H7 (cell line): ENCODE measurements around the gene PRMT5. TPM values are rescaled to one million over a fixed set of nuclear protein-coding genes. Genes with fewer than 3 reads are reported as not detected.
"Not testable (repeated sequence)": the region's sequence is repeated elsewhere in the genome, so short reads cannot be mapped to it uniquely, and the experiment has no call there.

Experiments used
- DNase-seq: peaks from one replicate; pipeline ENCODE4 v3.0.0; 2012
- H3K27me3 ChIP-seq: 2 replicates; pipeline ENCODE4 v1.6.0; 2011; ENCODE audit warnings: mild to moderate bottlenecking, low read length; ENCODE audit not compliant: control insufficient read depth, insufficient read depth
- H3K36me3 ChIP-seq: replicated peaks from 2 replicates; pipeline ENCODE4 v1.5.1; 2011; ENCODE audit warnings: low read length; ENCODE audit not compliant: control insufficient read depth, insufficient read depth
- H3K4me3 ChIP-seq: 2 replicates; pipeline ENCODE4 v1.5.1; 2011; ENCODE audit warnings: low read depth, mild to moderate bottlenecking, control low read depth, low read length, moderate library complexity; ENCODE audit not compliant: insufficient read depth
- total RNA-seq: library from RNA; depleted of rRNA; stranded (reverse); fragments of >200 nt; shearing (Covaris generic); gene quantifications from 2 replicates; pipeline ENCODE4 v1.2.3, GENCODE V29; 2014

Gene PRMT5
- total RNA-seq, 1 experiment from 2014 or later, result 114 TPM

DNA sequence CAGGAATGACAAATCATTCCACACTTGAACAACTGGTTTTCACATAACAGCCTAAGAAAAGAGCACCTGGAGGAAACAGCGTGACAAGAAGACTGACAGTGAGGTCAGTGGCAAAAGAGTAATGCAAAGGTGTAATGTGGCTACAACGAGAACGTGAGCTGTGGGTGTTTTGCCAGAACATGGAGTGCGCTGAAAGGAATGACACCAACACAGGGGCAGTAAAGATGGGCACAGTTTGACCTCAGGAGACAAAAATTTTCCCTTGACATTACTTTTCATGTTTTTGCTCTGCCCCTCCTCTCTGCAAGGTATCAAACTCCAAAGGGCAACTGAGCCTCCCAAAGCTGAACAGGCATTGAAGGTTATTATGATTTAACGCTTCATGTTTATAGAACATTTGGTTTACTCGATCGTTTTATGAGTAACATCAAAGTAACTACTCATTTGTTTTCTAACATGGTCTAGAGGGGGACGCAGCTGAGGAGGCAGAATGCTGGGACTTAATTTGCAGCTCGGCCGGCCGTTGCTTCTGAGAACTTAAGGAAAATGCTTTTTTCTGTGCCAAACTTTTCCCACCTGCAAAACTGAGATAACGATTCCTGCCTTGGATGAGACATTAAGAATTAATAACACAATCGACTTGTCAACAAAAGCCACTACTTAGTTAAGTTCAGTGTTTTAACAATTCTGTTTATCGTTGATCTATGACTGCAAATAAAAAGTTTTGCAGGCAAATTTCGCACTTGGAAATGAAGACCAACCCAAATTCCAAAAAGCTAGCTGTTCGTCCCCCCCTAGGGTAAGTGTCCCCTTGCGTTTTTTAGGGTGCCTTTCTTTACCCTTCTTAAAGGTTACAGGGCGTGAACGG, 26.8 kb upstream of the PRMT5 start:
- no peak for DNase-seq
- H3K27me3 ChIP-seq, result no peaks in the 10 kb centered on the region
- H3K4me3 ChIP-seq, result peak overlapping the region; percentile 73
- peaks cover 4% of the 10 kb centered on the region for H3K36me3 ChIP-seq

- H3K27me3 ChIP-seq, result no peaks in the 10 kb centered on the region
These were observed 23.2 kb upstream of the PRMT5 start for GRCh38 chr14:22952418-22952817.

DNA sequence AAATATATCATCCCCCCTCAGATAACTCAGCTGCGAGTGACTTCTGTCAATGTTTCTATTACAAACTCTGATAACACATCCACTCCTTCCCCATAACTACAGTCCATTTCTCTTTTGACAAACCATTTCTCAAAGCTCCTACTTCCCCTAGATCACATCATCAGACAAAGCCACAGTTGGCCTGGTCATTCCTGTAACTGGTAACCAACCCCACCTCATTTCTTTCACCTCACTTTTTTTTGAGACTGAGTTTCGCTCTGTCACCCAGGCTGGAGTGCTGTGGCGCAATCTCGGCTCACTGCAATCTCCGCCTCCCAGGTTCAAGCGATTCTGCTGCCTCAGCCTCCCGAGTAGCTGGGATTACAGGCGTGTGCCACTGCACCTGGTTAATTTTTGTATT, 22.6 kb upstream of the PRMT5 start:
- peaks cover 13% of the 10 kb centered on the region for H3K36me3 ChIP-seq
- DNase-seq, H3K27me3 ChIP-seq, H3K4me3 ChIP-seq: not testable (repeated sequence)

More at GRCh38 chr14:22952418-22952817, 23.2 kb upstream of the PRMT5 start:
- DNase-seq, result no peak
- Histone ChIP-seq H3K4me3 (no peak overlapping the region), H3K36me3 (peaks cover 9% of the 10 kb centered on the region)

GRCh38 chr14:22945642-22946041, 16.5 kb upstream of the PRMT5 start:
- Histone ChIP-seq H3K4me3 (no peak overlapping the region), H3K27me3 (no peaks in the 10 kb centered on the region), H3K36me3 (peaks cover 11% of the 10 kb centered on the region)
- DNase-seq, result no peak

- Histone ChIP-seq H3K27me3 (no peaks in the 10 kb centered on the region), H3K36me3 (no peaks in the 10 kb centered on the region; the same call in 1 of the 2 replicates), H3K4me3 (no peak overlapping the region)
- DNase-seq, result no peak
These were observed 10.5 kb upstream of the PRMT5 start for GRCh38 chr14:22939684-22940083.

- no peak overlapping the region for H3K4me3 ChIP-seq
- no peak for DNase-seq
- H3K27me3 ChIP-seq, result no peaks in the 10 kb centered on the region
- no peaks in the 10 kb centered on the region for H3K36me3 ChIP-seq
These were observed 6.0 kb upstream of the PRMT5 start for GRCh38 chr14:22935156-22935555.

- no peak for DNase-seq
- Histone ChIP-seq H3K36me3 (peaks cover 4% of the 10 kb centered on the region), H3K4me3 (no peak overlapping the region), H3K27me3 (no peaks in the 10 kb centered on the region)
These were observed 3.0 kb upstream of the PRMT5 start for GRCh38 chr14:22932146-22932545.

GRCh38 chr14:22929961-22930364, 787 bp upstream of the PRMT5 start:
- Histone ChIP-seq H3K27me3 (no peaks in the 10 kb centered on the region), H3K4me3 (peak overlapping the region; percentile 77), H3K36me3 (peaks cover 16% of the 10 kb centered on the region)
- no peak for DNase-seq

DNA sequence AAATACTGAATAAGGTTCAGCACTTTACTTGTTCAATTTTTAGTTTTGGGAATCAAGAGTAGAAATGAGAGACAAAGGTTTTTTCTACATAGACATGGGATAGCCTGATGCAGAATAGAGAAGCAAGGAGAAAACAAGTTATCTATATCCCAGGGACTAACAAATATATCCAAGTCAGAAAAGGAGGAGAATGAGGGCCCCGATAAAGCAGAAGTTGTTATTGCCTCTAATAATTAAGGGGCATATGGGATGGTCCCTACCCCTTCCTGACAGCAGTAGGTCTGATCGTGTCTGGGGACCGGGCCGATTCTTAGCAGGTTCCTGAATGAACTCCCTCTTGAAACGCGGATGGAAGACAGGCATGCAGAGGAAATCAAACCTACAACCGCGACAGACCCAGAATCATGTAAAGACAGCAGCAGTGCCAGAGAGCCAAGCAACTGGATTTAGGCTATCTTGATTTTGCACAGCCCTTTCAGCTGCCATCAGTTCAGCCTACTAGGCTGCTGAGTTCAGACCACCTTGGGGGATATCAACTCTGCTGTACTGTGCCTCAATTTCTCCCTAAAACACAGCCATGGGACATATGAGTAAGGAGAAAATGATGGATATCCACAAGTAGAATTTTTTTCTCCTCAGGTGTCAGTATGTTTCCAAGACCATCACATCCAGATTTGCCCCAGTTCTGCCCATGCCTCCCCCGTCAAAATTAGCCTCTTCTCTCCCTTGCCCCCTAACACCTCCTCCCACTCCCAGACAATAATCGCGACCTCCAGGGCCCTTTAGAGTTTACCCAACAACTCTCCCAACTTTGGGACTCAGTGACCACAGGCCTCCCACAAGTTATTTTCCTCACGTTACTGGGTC, 706 bp downstream of the PRMT5 start:
- DNase-seq, result no peak
- H3K27me3 ChIP-seq, result no peaks in the 10 kb centered on the region
- H3K4me3 ChIP-seq, result peak overlapping the region; percentile 77
- peaks cover 29% of the 10 kb centered on the region for H3K36me3 ChIP-seq

GRCh38 chr14:22926316-22926715, 2.9 kb downstream of the PRMT5 start:
- H3K36me3 ChIP-seq, result peaks cover 45% of the 10 kb centered on the region
- DNase-seq, result no peak
- no peaks in the 10 kb centered on the region for H3K27me3 ChIP-seq
- no peak overlapping the region for H3K4me3 ChIP-seq

- Histone ChIP-seq H3K36me3 (peaks cover 51% of the 10 kb centered on the region), H3K4me3 (no peak overlapping the region), H3K27me3 (no peaks in the 10 kb centered on the region)
- DNase-seq, result no peak
These were observed 3.7 kb downstream of the PRMT5 start for GRCh38 chr14:22925513-22925912.

- Histone ChIP-seq H3K4me3 (no peak overlapping the region), H3K36me3 (peaks cover 51% of the 10 kb centered on the region), H3K27me3 (no peaks in the 10 kb centered on the region)
- no peak for DNase-seq
These were observed 5.4 kb downstream of the PRMT5 start for GRCh38 chr14:22923746-22924145.

DNA sequence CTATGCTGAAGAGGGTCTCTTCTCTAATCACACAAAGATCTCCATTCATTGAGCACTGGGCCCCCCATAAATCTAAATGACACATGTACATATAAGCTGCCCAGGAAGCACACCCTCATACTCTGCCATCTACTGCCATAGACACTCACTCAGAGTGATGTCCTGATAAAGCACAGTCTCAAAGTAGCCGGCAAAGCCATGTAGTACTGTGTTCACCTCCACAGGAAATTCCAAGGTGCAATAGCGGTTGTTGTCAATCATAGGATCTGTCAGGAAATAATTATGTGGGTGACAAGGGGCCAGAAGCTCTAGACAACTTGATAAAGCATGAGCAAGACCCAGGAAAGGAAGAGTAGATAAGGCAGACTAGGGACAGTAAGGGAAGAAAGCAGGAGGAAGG, 6.9 kb downstream of the PRMT5 start:
- Histone ChIP-seq H3K36me3 (peaks cover 48% of the 10 kb centered on the region), H3K4me3 (no peak overlapping the region), H3K27me3 (no peaks in the 10 kb centered on the region)
- no peak for DNase-seq

DNA sequence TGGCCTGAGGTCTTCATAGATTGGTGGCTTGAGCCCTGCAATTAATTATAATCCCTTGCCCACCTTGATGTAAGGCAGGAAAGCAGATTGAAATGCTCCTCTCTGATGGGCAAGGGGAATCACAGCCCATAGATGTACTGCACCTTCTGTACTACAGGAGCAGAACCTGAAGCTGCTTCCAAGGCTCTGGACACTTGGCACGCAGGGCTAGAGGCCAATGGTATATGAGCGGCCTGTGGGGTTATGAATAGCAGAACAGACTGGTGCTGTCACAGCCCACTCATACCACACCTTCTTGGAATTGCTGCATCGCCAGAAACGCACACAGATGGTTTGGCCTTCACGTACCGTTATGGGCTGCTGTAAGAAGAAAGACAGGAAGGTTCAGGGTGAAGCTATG, 8.5 kb downstream of the PRMT5 start:
- DNase-seq, result no peak
- peaks cover 37% of the 10 kb centered on the region for H3K36me3 ChIP-seq
- no peaks in the 10 kb centered on the region for H3K27me3 ChIP-seq
- no peak overlapping the region for H3K4me3 ChIP-seq

- H3K36me3 ChIP-seq, result peaks cover 31% of the 10 kb centered on the region
- no peak for DNase-seq
- peak overlapping the region; percentile 27 for H3K4me3 ChIP-seq
- no peaks in the 10 kb centered on the region for H3K27me3 ChIP-seq
These were observed 9.6 kb downstream of the PRMT5 start for GRCh38 chr14:22919601-22919921.
